DOHH2 (cell line): ENCODE results near the gene EIF1AD.

Source experiments
- H3F3A ChIP-seq: fragments of 200-600 bp; sonication (generic), shearing (Covaris generic); 2 replicates; pipeline ENCODE4 v1.6.0; 2016; ENCODE audit warnings: antibody characterized with exemption, mild to moderate bottlenecking; ENCODE audit not compliant: control insufficient read depth, insufficient read depth
- H3K27ac ChIP-seq: fragments of 200-600 bp; sonication (generic); 2 replicates; pipeline ENCODE4 v1.5.1; 2014; ENCODE audit warnings: low read depth, mild to moderate bottlenecking, low read length, moderate library complexity
- H3K27me3 ChIP-seq: fragments of 200-600 bp; sonication (generic); 2 replicates; pipeline ENCODE4 v1.6.1; 2014; ENCODE audit warnings: mild to moderate bottlenecking, low read length, mixed read lengths; ENCODE audit not compliant: control insufficient read depth
- H3K36me3 ChIP-seq: fragments of 200-600 bp; sonication (generic); 2 replicates; pipeline ENCODE4 v1.6.1; 2014; ENCODE audit warnings: mild to moderate bottlenecking, low read length, moderate library complexity, mixed read lengths; ENCODE audit not compliant: control insufficient read depth
- H3K4me1 ChIP-seq: fragments of 200-600 bp; sonication (generic); 2 replicates; pipeline ENCODE4 v1.6.1; 2014; ENCODE audit warnings: mild to moderate bottlenecking, low read length, mixed read lengths; ENCODE audit not compliant: control insufficient read depth
- H3K4me2 ChIP-seq: fragments of 200-600 bp; sonication (generic); 2 replicates; pipeline ENCODE4 v1.6.0; 2014; ENCODE audit warnings: mild to moderate bottlenecking, low read length, moderate library complexity
- H3K4me3 ChIP-seq: fragments of 200-600 bp; sonication (generic); 2 replicates; pipeline ENCODE4 v1.5.1; 2014; ENCODE audit warnings: mild to moderate bottlenecking, low read length, mixed read lengths
- H3K79me2 ChIP-seq: fragments of 200-600 bp; sonication (generic); 2 replicates; pipeline ENCODE4 v1.6.1; 2014; ENCODE audit warnings: mild to moderate bottlenecking, low read length, mixed read lengths; ENCODE audit not compliant: control insufficient read depth
- H3K9me2 ChIP-seq: fragments of 200-600 bp; sonication (generic); replicated peaks from 2 replicates; pipeline ENCODE4 v1.6.1; 2014; ENCODE audit warnings: mild to moderate bottlenecking, low read length, mixed read lengths; ENCODE audit not compliant: control insufficient read depth
- H3K9me3 ChIP-seq: fragments of 200-600 bp; sonication (generic); 2 replicates; pipeline ENCODE4 v1.6.1; 2014; ENCODE audit warnings: antibody characterized with exemption, low read length, mixed read lengths; ENCODE audit not compliant: control insufficient read depth, insufficient read depth
- H4K20me1 ChIP-seq: fragments of 200-600 bp; sonication (generic); 2 replicates; pipeline ENCODE4 v1.6.0; 2014; ENCODE audit warnings: low read depth, mild to moderate bottlenecking, antibody characterized with exemption, low read length, moderate library complexity; ENCODE audit not compliant: control insufficient read depth, insufficient read depth
- CTCF ChIP-seq: fragments of 200-600 bp; sonication (generic); IDR thresholded peaks from one replicate; pipeline ENCODE4 v1.5.1; 2014; ENCODE audit warnings: antibody characterized with exemption, mild to moderate bottlenecking, low read depth, low read length; ENCODE audit not compliant: poor library complexity, severe bottlenecking
- EZH2phosphoT487 ChIP-seq: fragments of 200-600 bp; sonication (generic); IDR thresholded peaks from 2 replicates; pipeline ENCODE4 v1.6.1; 2017; ENCODE audit warnings: borderline replicate concordance, mild to moderate bottlenecking, antibody characterized with exemption, low read length, moderate library complexity, mixed read lengths

Gene EIF1AD

GRCh38 chr11:66013762-66014100 is 11.8 kb upstream of the EIF1AD start:
- Histone ChIP-seq H3K27ac (no peak overlapping the region), H3K9me2 (no peaks in the 10 kb centered on the region), H3K4me3 (no peak overlapping the region), H3K4me2 (no peak overlapping the region), H4K20me1 (no peaks in the 10 kb centered on the region), H3K79me2 (no peaks in the 10 kb centered on the region), H3K36me3 (no peaks in the 10 kb centered on the region), H3F3A (no peaks in the 10 kb centered on the region), H3K4me1 (no peaks in the 10 kb centered on the region), H3K9me3 (no peaks in the 10 kb centered on the region), H3K27me3 (0 out of 2 replicates have a peak, but pooled peaks cover 5% of the 10 kb centered on the region)
- no peak for TF ChIP-seq EZH2phosphoT487
- TF ChIP-seq CTCF, result no peak

- H3K79me2 ChIP-seq, result no peaks in the 10 kb centered on the region
- H3K27me3 ChIP-seq, result 0 out of 2 replicates have a peak, but pooled peaks cover 5% of the 10 kb centered on the region
- TF ChIP-seq EZH2phosphoT487 (no peak), CTCF (no peak)
- H3K9me2 ChIP-seq, result no peaks in the 10 kb centered on the region
- H3K36me3 ChIP-seq, result no peaks in the 10 kb centered on the region
- H3F3A ChIP-seq, result no peaks in the 10 kb centered on the region
- no peak overlapping the region for H3K4me3 ChIP-seq
- no peaks in the 10 kb centered on the region for H3K4me1 ChIP-seq
- no peak overlapping the region for H3K27ac ChIP-seq
- no peaks in the 10 kb centered on the region for H4K20me1 ChIP-seq
- no peak overlapping the region for H3K4me2 ChIP-seq
- no peaks in the 10 kb centered on the region for H3K9me3 ChIP-seq
Measured at GRCh38 chr11:66012946-66013761, 11.2 kb upstream of the EIF1AD start.

- Histone ChIP-seq H3K27ac (no peak overlapping the region), H3F3A (no peaks in the 10 kb centered on the region), H4K20me1 (no peaks in the 10 kb centered on the region), H3K36me3 (no peaks in the 10 kb centered on the region), H3K9me2 (no peaks in the 10 kb centered on the region), H3K79me2 (no peaks in the 10 kb centered on the region), H3K4me3 (no peak overlapping the region), H3K4me1 (no peaks in the 10 kb centered on the region), H3K27me3 (0 out of 2 replicates have a peak, but pooled peaks cover 5% of the 10 kb centered on the region), H3K4me2 (no peak overlapping the region), H3K9me3 (no peaks in the 10 kb centered on the region)
- TF ChIP-seq EZH2phosphoT487 (no peak), CTCF (no peak)
Measured at GRCh38 chr11:66012371-66012945, 10.5 kb upstream of the EIF1AD start.
